Liver (tissue), 9 donors: ENCODE data around the gene THSD4. TPM values are rescaled to one million over a fixed set of nuclear protein-coding genes. Genes with fewer than 3 reads are reported as not detected.

Experiments used
- DNase-seq: peaks from one replicate; pipeline ENCODE4 v3.0.0-alpha.2; 2017; ENCODE audit warnings: low spot score
- H3K27ac ChIP-seq, 2 donors: one replicate each; pipeline ENCODE4 v1.7.0; 2013; ENCODE audit warnings: inconsistent platforms in 2 of 2, low read length in 2 of 2, control low read depth in 1 of 2, low read depth in 1 of 2, mild to moderate bottlenecking in 1 of 2
- H3K27me3 ChIP-seq, 4 donors: one replicate each; pipeline versions ENCODE4 v1.6.1 to v1.7.0; 2013; ENCODE audit warnings: low read length in 3 of 4, inconsistent platforms in 1 of 4, mild to moderate bottlenecking in 1 of 4, moderate library complexity in 1 of 4; ENCODE audit not compliant: control insufficient read depth in 4 of 4, insufficient read depth in 4 of 4
- H3K36me3 ChIP-seq, 4 donors: one replicate each; pipeline versions ENCODE4 v1.6.1 to v1.7.0; 2013; ENCODE audit warnings: low read length in 3 of 4, mild to moderate bottlenecking in 3 of 4, low read depth in 1 of 4, moderate library complexity in 1 of 4; ENCODE audit not compliant: control insufficient read depth in 4 of 4, insufficient read depth in 3 of 4
- H3K4me1 ChIP-seq, 4 donors: one replicate each; pipeline versions ENCODE4 v1.6.1 to v1.7.0; 2013; ENCODE audit warnings: low read length in 3 of 4, mild to moderate bottlenecking in 3 of 4, moderate library complexity in 1 of 4; ENCODE audit not compliant: control insufficient read depth in 4 of 4, insufficient read depth in 4 of 4
- H3K4me3 ChIP-seq, 3 donors: one replicate each; pipeline versions ENCODE4 v1.6.1 to v1.7.0; 2013; ENCODE audit warnings: low read length in 3 of 3, control low read depth in 1 of 3, low read depth in 1 of 3, mild to moderate bottlenecking in 1 of 3
- H3K9ac ChIP-seq, 2 donors: one replicate each; pipeline ENCODE4 v1.7.0; 2013; ENCODE audit warnings: low read length in 2 of 2, mild to moderate bottlenecking in 2 of 2, moderate library complexity in 2 of 2, control low read depth in 1 of 2, low read depth in 1 of 2
- H3K9me3 ChIP-seq, 4 donors: one replicate each; pipeline versions ENCODE4 v1.6.1 to v1.7.0; 2013; ENCODE audit warnings: low read length in 3 of 4; ENCODE audit not compliant: control insufficient read depth in 4 of 4
- FOXA1 ChIP-seq: IDR thresholded peaks from 2 replicates; pipeline ENCODE4 v1.6.1; 2016; ENCODE audit warnings: antibody characterized with exemption
- FOXA2 ChIP-seq: IDR thresholded peaks from 2 replicates; pipeline ENCODE4 v1.6.1; 2016; ENCODE audit warnings: antibody characterized with exemption
- GABPA ChIP-seq, 2 donors: IDR thresholded peaks in 1 of 2; conservative IDR thresholded peaks in 1 of 2; 2 replicates each; pipeline ENCODE4 v1.6.1; 2016; ENCODE audit warnings: antibody characterized with exemption in 2 of 2, mild to moderate bottlenecking in 1 of 2, moderate library complexity in 1 of 2
- HNF4G ChIP-seq: IDR thresholded peaks from 2 replicates; pipeline ENCODE4 v1.6.1; 2016; ENCODE audit warnings: antibody characterized with exemption
- JUND ChIP-seq, 2 donors: IDR thresholded peaks; 2 replicates each; pipeline ENCODE4 v1.6.1; 2016; ENCODE audit warnings: antibody characterized with exemption in 2 of 2
- NR2F2 ChIP-seq: IDR thresholded peaks from 2 replicates; pipeline ENCODE4 v1.6.1; 2016; ENCODE audit warnings: antibody characterized with exemption
- RAD21 ChIP-seq, 2 donors: IDR thresholded peaks; 2 replicates each; pipeline ENCODE4 v1.6.1; 2016; ENCODE audit warnings: antibody characterized with exemption in 2 of 2, mild to moderate bottlenecking in 2 of 2
- SP1 ChIP-seq: IDR thresholded peaks from 2 replicates; pipeline ENCODE4 v1.6.1; 2018; ENCODE audit warnings: antibody characterized with exemption, mild to moderate bottlenecking
- whole genome bisulfite sequencing: extraction: QIAGEN DNeasy Blood & Tissue Kit; methylation state at CpG from one replicate; pipeline ENCODE4 v1.1.7; 2013; 5-methylcytosine and 5-hydroxymethylcytosine counted together
- polyA plus RNA-seq, 2 donors: library from polyadenylated mRNA; stranded (reverse) in 1 of 2; unstranded in 1 of 2; fragments of 200-250 nt in 1 of 2; fragments of >200 nt in 1 of 2; fragmentation: Nextera tagmentation in 1 of 2; extraction: Ambion mirVana in 1 of 2; gene quantifications; one replicate each; pipeline versions ENCODE4 v1.2.1 to v1.2.3, GENCODE V29; 2013 to 2015
- total RNA-seq, 2 donors: library from RNA; depleted of rRNA; stranded (reverse); fragments of >200 nt; gene quantifications; one replicate each; pipeline ENCODE4 v1.2.3, GENCODE V29; 2014
- TF ChIP-seq, protein P1 (sequence below): fragments of 150-350 bp; IDR thresholded peaks from 2 replicates; pipeline ENCODE4 v1.5.1; 2017; ENCODE audit warnings: improper control_type of control experiment, low read depth, low read length; ENCODE audit not compliant: missing input control
- TF ChIP-seq, protein P2 (sequence below): IDR thresholded peaks from 2 replicates; pipeline ENCODE4 v1.6.1; 2016; ENCODE audit warnings: antibody characterized with exemption
- TF ChIP-seq, protein P3 (sequence below): IDR thresholded peaks from 2 replicates; pipeline ENCODE4 v1.6.1; 2016; ENCODE audit warnings: antibody characterized with exemption
- TF ChIP-seq, protein P4 (sequence below): IDR thresholded peaks from 2 replicates; pipeline ENCODE4 v1.6.1; 2016; ENCODE audit warnings: antibody characterized with exemption, mild to moderate bottlenecking
- TF ChIP-seq, protein P5 (sequence below): IDR thresholded peaks from 2 replicates; pipeline ENCODE4 v1.6.1; 2016; ENCODE audit warnings: antibody characterized with exemption
- donor health status: healthy.
- donor health status: healthy.
- donor health status: healthy.
- donor health status: healthy.
- donor health status: healthy.

Gene THSD4
- total and polyA plus RNA-seq, 4 donors = 0.23 to 11.5 (median 1.9) TPM

DNA sequence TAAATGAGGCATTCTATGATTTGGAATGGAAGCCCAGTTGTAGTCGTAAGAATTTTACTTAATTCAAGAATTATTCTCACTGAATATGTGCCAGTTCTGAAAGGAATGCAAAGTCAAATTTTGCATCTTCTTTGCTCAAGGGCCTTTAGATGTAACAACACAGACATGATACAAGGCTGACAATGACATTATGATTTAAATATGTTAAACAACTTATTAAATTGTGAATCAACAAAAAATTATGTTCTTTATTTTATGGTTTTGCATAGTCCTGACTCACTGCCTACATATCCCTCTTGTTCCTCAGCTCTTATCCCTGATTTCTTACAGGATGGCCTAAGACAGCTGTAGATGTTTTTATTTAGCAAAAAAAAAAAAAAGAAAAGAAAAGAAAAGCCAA is 524.2 kb downstream of the THSD4 start:
- H3K27me3 ChIP-seq = no peaks in the 10 kb centered on the region
- H3K9ac ChIP-seq = no peak overlapping the region
- TF ChIP-seq, protein P1, sequence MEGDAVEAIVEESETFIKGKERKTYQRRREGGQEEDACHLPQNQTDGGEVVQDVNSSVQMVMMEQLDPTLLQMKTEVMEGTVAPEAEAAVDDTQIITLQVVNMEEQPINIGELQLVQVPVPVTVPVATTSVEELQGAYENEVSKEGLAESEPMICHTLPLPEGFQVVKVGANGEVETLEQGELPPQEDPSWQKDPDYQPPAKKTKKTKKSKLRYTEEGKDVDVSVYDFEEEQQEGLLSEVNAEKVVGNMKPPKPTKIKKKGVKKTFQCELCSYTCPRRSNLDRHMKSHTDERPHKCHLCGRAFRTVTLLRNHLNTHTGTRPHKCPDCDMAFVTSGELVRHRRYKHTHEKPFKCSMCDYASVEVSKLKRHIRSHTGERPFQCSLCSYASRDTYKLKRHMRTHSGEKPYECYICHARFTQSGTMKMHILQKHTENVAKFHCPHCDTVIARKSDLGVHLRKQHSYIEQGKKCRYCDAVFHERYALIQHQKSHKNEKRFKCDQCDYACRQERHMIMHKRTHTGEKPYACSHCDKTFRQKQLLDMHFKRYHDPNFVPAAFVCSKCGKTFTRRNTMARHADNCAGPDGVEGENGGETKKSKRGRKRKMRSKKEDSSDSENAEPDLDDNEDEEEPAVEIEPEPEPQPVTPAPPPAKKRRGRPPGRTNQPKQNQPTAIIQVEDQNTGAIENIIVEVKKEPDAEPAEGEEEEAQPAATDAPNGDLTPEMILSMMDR = no peak
- no peak for TF ChIP-seq HNF4G
- no peak for TF ChIP-seq JUND (IDR thresholded peaks at IDR 0.05)
- no peaks in the 10 kb centered on the region for H3K9me3 ChIP-seq
- no peak for DNase-seq
- no peak overlapping the region for H3K27ac ChIP-seq
- 91% methylated on average over 1 of the region's 1 CpG for WGBS
- no peak overlapping the region for H3K4me3 ChIP-seq
- H3K36me3 ChIP-seq = no peaks in the 10 kb centered on the region
- no peaks in the 10 kb centered on the region for H3K4me1 ChIP-seq

DNA sequence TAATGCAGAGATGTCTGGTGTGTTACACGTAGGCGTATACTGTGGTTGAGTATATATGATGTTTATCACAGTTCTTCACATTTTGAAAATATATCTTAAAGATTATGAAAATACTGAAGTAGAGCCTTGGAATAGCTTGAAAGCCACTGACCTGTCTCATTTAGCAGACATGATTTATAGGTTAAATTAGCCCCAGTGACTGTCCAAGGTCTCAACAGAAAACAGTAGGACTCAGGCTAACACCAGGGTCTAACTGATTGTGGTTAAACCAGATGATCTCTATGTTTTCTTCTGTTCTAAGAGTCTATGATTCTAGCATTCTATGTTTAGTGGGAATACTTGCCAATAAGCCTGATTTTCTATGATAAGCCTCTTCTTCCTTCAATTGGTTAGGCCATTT is 528.6 kb downstream of the THSD4 start:
- no peak for DNase-seq
- Histone ChIP-seq H3K27ac (no peak overlapping the region), H3K4me1 (no peaks in the 10 kb centered on the region), H3K27me3 (no peaks in the 10 kb centered on the region), H3K9ac (no peak overlapping the region), H3K4me3 (no peak overlapping the region), H3K9me3 (no peaks in the 10 kb centered on the region), H3K36me3 (no peaks in the 10 kb centered on the region)
- TF ChIP-seq, protein P2, sequence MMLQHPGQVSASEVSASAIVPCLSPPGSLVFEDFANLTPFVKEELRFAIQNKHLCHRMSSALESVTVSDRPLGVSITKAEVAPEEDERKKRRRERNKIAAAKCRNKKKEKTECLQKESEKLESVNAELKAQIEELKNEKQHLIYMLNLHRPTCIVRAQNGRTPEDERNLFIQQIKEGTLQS = no peak
- TF ChIP-seq, protein P3, sequence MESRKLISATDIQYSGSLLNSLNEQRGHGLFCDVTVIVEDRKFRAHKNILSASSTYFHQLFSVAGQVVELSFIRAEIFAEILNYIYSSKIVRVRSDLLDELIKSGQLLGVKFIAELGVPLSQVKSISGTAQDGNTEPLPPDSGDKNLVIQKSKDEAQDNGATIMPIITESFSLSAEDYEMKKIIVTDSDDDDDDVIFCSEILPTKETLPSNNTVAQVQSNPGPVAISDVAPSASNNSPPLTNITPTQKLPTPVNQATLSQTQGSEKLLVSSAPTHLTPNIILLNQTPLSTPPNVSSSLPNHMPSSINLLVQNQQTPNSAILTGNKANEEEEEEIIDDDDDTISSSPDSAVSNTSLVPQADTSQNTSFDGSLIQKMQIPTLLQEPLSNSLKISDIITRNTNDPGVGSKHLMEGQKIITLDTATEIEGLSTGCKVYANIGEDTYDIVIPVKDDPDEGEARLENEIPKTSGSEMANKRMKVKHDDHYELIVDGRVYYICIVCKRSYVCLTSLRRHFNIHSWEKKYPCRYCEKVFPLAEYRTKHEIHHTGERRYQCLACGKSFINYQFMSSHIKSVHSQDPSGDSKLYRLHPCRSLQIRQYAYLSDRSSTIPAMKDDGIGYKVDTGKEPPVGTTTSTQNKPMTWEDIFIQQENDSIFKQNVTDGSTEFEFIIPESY = no peak
- no peak for TF ChIP-seq JUND (IDR thresholded peaks at IDR 0.05)
- 98% methylated on average over 2 of the region's 2 CpGs for WGBS

DNA sequence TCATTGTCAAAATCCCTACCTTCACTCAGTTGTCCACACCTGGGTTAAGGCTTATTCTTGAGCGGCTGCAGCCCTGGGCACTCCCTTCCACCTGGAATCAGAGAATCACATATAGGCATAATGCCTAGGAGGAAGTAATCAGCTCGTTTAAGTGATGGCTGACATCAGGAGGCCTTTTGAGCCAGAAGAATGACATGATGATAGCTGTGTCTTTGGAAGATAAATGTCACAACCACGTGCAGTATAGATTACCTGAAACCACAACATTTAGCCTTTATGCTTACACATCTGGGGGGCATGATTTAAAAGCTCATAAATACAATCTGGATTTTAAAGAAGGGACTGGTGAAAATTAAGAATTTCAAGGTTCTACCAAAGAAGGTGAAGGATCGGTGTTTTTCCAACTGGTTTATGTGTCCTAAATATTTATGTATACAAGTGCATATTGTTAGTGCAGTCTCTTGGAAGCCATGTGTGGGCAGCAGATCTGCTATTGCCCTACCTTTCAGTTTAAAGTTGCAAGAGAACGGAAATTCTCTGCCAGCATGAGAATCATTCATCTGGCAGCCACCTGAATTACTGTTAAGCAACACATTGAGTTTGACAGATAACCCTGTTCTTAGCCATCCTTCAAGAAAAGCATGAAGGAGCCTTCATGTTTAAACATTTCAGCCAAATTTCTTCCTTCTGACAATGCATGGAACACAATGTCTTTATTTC is 531.7 kb downstream of the THSD4 start:
- H3K36me3 ChIP-seq = no peaks in the 10 kb centered on the region
- H3K9ac ChIP-seq = no peak overlapping the region
- H3K27ac ChIP-seq = no peak overlapping the region
- no peak for TF ChIP-seq FOXA1
- no peak for TF ChIP-seq RAD21 (IDR thresholded peaks at IDR 0.05)
- no peak for TF ChIP-seq GABPA (IDR thresholded peaks at IDR 0.05 in 1 of 2, conservative IDR thresholded peaks at IDR 0.05 in 1 of 2)
- TF ChIP-seq, protein P4, sequence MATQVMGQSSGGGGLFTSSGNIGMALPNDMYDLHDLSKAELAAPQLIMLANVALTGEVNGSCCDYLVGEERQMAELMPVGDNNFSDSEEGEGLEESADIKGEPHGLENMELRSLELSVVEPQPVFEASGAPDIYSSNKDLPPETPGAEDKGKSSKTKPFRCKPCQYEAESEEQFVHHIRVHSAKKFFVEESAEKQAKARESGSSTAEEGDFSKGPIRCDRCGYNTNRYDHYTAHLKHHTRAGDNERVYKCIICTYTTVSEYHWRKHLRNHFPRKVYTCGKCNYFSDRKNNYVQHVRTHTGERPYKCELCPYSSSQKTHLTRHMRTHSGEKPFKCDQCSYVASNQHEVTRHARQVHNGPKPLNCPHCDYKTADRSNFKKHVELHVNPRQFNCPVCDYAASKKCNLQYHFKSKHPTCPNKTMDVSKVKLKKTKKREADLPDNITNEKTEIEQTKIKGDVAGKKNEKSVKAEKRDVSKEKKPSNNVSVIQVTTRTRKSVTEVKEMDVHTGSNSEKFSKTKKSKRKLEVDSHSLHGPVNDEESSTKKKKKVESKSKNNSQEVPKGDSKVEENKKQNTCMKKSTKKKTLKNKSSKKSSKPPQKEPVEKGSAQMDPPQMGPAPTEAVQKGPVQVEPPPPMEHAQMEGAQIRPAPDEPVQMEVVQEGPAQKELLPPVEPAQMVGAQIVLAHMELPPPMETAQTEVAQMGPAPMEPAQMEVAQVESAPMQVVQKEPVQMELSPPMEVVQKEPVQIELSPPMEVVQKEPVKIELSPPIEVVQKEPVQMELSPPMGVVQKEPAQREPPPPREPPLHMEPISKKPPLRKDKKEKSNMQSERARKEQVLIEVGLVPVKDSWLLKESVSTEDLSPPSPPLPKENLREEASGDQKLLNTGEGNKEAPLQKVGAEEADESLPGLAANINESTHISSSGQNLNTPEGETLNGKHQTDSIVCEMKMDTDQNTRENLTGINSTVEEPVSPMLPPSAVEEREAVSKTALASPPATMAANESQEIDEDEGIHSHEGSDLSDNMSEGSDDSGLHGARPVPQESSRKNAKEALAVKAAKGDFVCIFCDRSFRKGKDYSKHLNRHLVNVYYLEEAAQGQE = no peak
- TF ChIP-seq, protein P5, sequence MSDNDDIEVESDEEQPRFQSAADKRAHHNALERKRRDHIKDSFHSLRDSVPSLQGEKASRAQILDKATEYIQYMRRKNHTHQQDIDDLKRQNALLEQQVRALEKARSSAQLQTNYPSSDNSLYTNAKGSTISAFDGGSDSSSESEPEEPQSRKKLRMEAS = no peak
- TF ChIP-seq, protein P1 = no peak
- TF ChIP-seq FOXA2 = no peak
- no peak for TF ChIP-seq SP1
- TF ChIP-seq NR2F2 = no peak
- no peak for TF ChIP-seq HNF4G
- TF ChIP-seq, protein P3 = no peak
- no peak for TF ChIP-seq JUND (IDR thresholded peaks at IDR 0.05)
- DNase-seq = no peak
- H3K4me3 ChIP-seq = no peak overlapping the region
- no peaks in the 10 kb centered on the region for H3K9me3 ChIP-seq
- H3K27me3 ChIP-seq = no peaks in the 10 kb centered on the region
- no peaks in the 10 kb centered on the region for H3K4me1 ChIP-seq
- 80% methylated on average over 5 of the region's 5 CpGs for WGBS
